H9 (cell line): ENCODE measurements around the gene AASDH. TPM values are rescaled to one million over a fixed set of nuclear protein-coding genes. Genes with fewer than 3 reads are reported as not detected.

ENCODE experiments used
- DNase-seq: peaks from one replicate; pipeline ENCODE4 v3.0.0-alpha.2; 2017
- H2AFZ ChIP-seq: one replicate; pipeline ENCODE4 v1.6.1; 2013; ENCODE audit warnings: mild to moderate bottlenecking, low read length, control low read depth, moderate library complexity
- H2AK5ac ChIP-seq: 2 replicates; pipeline ENCODE4 v1.6.1; 2013; ENCODE audit warnings: low read length, control low read depth, mixed read lengths; ENCODE audit not compliant: insufficient read length
- H2BK120ac ChIP-seq: one replicate; pipeline ENCODE4 v1.6.1; 2013; ENCODE audit warnings: low read depth, mild to moderate bottlenecking, low read length, control low read depth, inconsistent platforms; ENCODE audit not compliant: poor library complexity, severe bottlenecking
- H2BK12ac ChIP-seq: 2 replicates; pipeline ENCODE4 v1.6.1; 2013; ENCODE audit warnings: low read length, control low read depth, mixed read lengths, low read depth; ENCODE audit not compliant: insufficient read length
- H2BK15ac ChIP-seq: 2 replicates; pipeline ENCODE4 v1.6.1; 2013; ENCODE audit warnings: low read depth, low read length, control low read depth
- H2BK20ac ChIP-seq: one replicate; pipeline ENCODE4 v1.6.1; 2013; ENCODE audit warnings: low read depth, mild to moderate bottlenecking, low read length, control low read depth, inconsistent platforms; ENCODE audit not compliant: poor library complexity, severe bottlenecking
- H2BK5ac ChIP-seq: 2 replicates; pipeline ENCODE4 v1.6.1; 2013; ENCODE audit warnings: low read length, control low read depth, mixed read lengths; ENCODE audit not compliant: insufficient read length
- H3K14ac ChIP-seq: 2 replicates; pipeline ENCODE4 v1.6.1; 2013; ENCODE audit warnings: low read length, control low read depth; ENCODE audit not compliant: insufficient read depth
- H3K18ac ChIP-seq: 2 replicates; pipeline ENCODE4 v1.6.1; 2013; ENCODE audit warnings: low read depth, mild to moderate bottlenecking, mixed read lengths, low read length, control low read depth; ENCODE audit not compliant: insufficient read length
- H3K23ac ChIP-seq: 2 replicates; pipeline ENCODE4 v1.6.1; 2013; ENCODE audit warnings: low read length, control low read depth, mixed read lengths, low read depth; ENCODE audit not compliant: insufficient read length
- H3K23me2 ChIP-seq: 2 replicates; pipeline ENCODE4 v1.6.1; 2013; ENCODE audit warnings: low read depth, mild to moderate bottlenecking, mixed read lengths, low read length, control low read depth; ENCODE audit not compliant: insufficient read length, poor library complexity, severe bottlenecking
- H3K27ac ChIP-seq: 2 replicates; pipeline ENCODE4 v1.5.1; 2013; ENCODE audit warnings: low read length, control low read depth, mixed read lengths, low read depth; ENCODE audit not compliant: insufficient read length
- H3K27me3 ChIP-seq: 2 replicates; pipeline ENCODE4 v1.6.1; 2013; ENCODE audit warnings: low read length, control low read depth, inconsistent platforms; ENCODE audit not compliant: insufficient read depth
- H3K4ac ChIP-seq: 2 replicates; pipeline ENCODE4 v1.6.1; 2013; ENCODE audit warnings: low read depth, mild to moderate bottlenecking, control low read depth, inconsistent platforms, low read length, moderate library complexity
- H3K4me1 ChIP-seq: 2 replicates; pipeline ENCODE4 v1.6.1; 2013; ENCODE audit warnings: low read length, control low read depth, inconsistent platforms; ENCODE audit not compliant: insufficient read depth
- H3K4me2 ChIP-seq: 2 replicates; pipeline ENCODE4 v1.6.1; 2013; ENCODE audit warnings: low read length, control low read depth, mixed read lengths; ENCODE audit not compliant: insufficient read length, insufficient read depth
- H3K56ac ChIP-seq: 2 replicates; pipeline ENCODE4 v1.6.1; 2013; ENCODE audit warnings: low read depth, mild to moderate bottlenecking, mixed read lengths, low read length, control low read depth; ENCODE audit not compliant: insufficient read length
- H3K79me1 ChIP-seq: 2 replicates; pipeline ENCODE4 v1.6.1; 2013; ENCODE audit warnings: low read depth, mild to moderate bottlenecking, moderate library complexity, low read length, control low read depth, inconsistent platforms; ENCODE audit not compliant: insufficient read depth, poor library complexity, severe bottlenecking
- H3K79me2 ChIP-seq: 2 replicates; pipeline ENCODE4 v1.6.1; 2013; ENCODE audit warnings: low read length, control low read depth, inconsistent platforms; ENCODE audit not compliant: insufficient read depth
- H3K9ac ChIP-seq: 2 replicates; pipeline ENCODE4 v1.6.1; 2013; ENCODE audit warnings: low read length, control low read depth, mixed read lengths; ENCODE audit not compliant: insufficient read length; ENCODE audit errors: extremely low read depth
- H3K9me3 ChIP-seq: one replicate; pipeline ENCODE4 v1.6.1; 2013; ENCODE audit warnings: low read depth, low read length, inconsistent platforms; ENCODE audit not compliant: control insufficient read depth
- H3T11ph ChIP-seq: one replicate; pipeline ENCODE4 v1.6.1; 2013; ENCODE audit warnings: mild to moderate bottlenecking, low read length, control low read depth, inconsistent platforms
- H4K20me1 ChIP-seq: one replicate; pipeline ENCODE4 v1.6.1; 2013; ENCODE audit not compliant: control insufficient read depth, insufficient read length, insufficient read depth
- H4K5ac ChIP-seq: 2 replicates; pipeline ENCODE4 v1.6.1; 2013; ENCODE audit warnings: low read depth, mild to moderate bottlenecking, mixed read lengths, low read length, control low read depth; ENCODE audit not compliant: insufficient read length
- H4K8ac ChIP-seq: replicated peaks from 2 replicates; pipeline ENCODE4 v1.6.1; 2013; ENCODE audit warnings: low read length, control low read depth, mixed read lengths, low read depth; ENCODE audit not compliant: insufficient read length
- H4K91ac ChIP-seq: 2 replicates; pipeline ENCODE4 v1.6.1; 2013; ENCODE audit warnings: low read depth, mild to moderate bottlenecking, moderate library complexity, mixed read lengths, low read length, control low read depth; ENCODE audit not compliant: insufficient read length
- H3K27ac Mint-ChIP-seq, 3 experiments: 2 replicates in 2 of 3; 3 replicates in 1 of 3; pipeline ENCODE4 v1.8.0; 2020 to 2021; ENCODE audit warnings: mixed read lengths in 3 of 3, mild to moderate bottlenecking in 1 of 3, moderate library complexity in 1 of 3
- H3K27me3 Mint-ChIP-seq: 2 replicates; pipeline ENCODE4 v1.8.0; 2021; ENCODE audit warnings: low read depth, mild to moderate bottlenecking, moderate library complexity, mixed read lengths
- H3K36me3 Mint-ChIP-seq, 3 experiments: 2 replicates in 2 of 3; 3 replicates in 1 of 3; pipeline ENCODE4 v1.8.0; 2020 to 2021; ENCODE audit warnings: low read depth in 3 of 3, mixed read lengths in 3 of 3; ENCODE audit not compliant: insufficient read depth in 1 of 3
- H3K4me1 Mint-ChIP-seq, 2 experiments: 2 replicates each; pipeline ENCODE4 v1.8.0; 2020; ENCODE audit warnings: mixed read lengths in 2 of 2
- H3K4me3 Mint-ChIP-seq, 2 experiments: 2 replicates in 1 of 2; 3 replicates in 1 of 2; pipeline ENCODE4 v1.8.0; 2020 to 2021; ENCODE audit warnings: mild to moderate bottlenecking in 2 of 2, mixed read lengths in 2 of 2, moderate library complexity in 1 of 2
- H3K9me3 Mint-ChIP-seq, 2 experiments: 2 replicates in 1 of 2; 3 replicates in 1 of 2; pipeline ENCODE4 v1.8.0; 2020; ENCODE audit warnings: mild to moderate bottlenecking in 2 of 2, mixed read lengths in 2 of 2, moderate library complexity in 1 of 2
- CTCF ChIP-seq: fragments of 200-600 bp; sonication (generic); conservative IDR thresholded peaks from 3 replicates; pipeline ENCODE4 v1.8.0; 2021; ENCODE audit warnings: antibody characterized with exemption, mild to moderate bottlenecking
- WGBS: extraction: QIAGEN DNeasy Blood & Tissue Kit; methylation state at CpG from one replicate; pipeline ENCODE4 v1.1.7; 2013; ENCODE audit warnings: missing lambda C conversion rate, low lambda C conversion rate, mixed read lengths; ENCODE audit not compliant: insufficient read length; ENCODE audit errors: extremely low coverage; 5-methylcytosine and 5-hydroxymethylcytosine counted together
- total RNA-seq: library from RNA; stranded (reverse); gene quantifications from 2 replicates; pipeline ENCODE4 v1.2.1, GENCODE V29; 2021

AASDH gene
- total RNA-seq, 1 experiment from 2014 or later = 12.9 TPM

GRCh38 chr4:56308384-56308783 is 78.9 kb downstream of the AASDH start:
- H3K23ac ChIP-seq = no peak overlapping the region
- H3K36me3 Mint-ChIP-seq = peaks cover 2 to 17% (median 8%) of the 10 kb centered on the region in 3 experiments
- no peak overlapping the region for H3T11ph ChIP-seq
- H4K8ac ChIP-seq = no peak overlapping the region
- no peaks in the 10 kb centered on the region for H3K27me3 Mint-ChIP-seq
- no peak overlapping the region for H2BK12ac ChIP-seq
- no peaks in the 10 kb centered on the region for H3K4me1 ChIP-seq
- no peak overlapping the region for H4K91ac ChIP-seq
- H3K27me3 ChIP-seq = no peaks in the 10 kb centered on the region
- H3K27ac Mint-ChIP-seq = no peak overlapping the region
- H2AFZ ChIP-seq = no peak overlapping the region
- no peak overlapping the region for H2BK20ac ChIP-seq
- H2AK5ac ChIP-seq = no peak overlapping the region
- H3K4ac ChIP-seq = no peak overlapping the region
- H3K4me2 ChIP-seq = no peak overlapping the region
- WGBS = no CpG with 5 or more reads among the region's 4 CpGs
- H4K20me1 ChIP-seq = no peaks in the 10 kb centered on the region
- H2BK15ac ChIP-seq = no peak overlapping the region
- H4K5ac ChIP-seq = no peak overlapping the region
- no peaks in the 10 kb centered on the region; a peak in 1 of 5 replicates for H3K9me3 Mint-ChIP-seq
- H3K23me2 ChIP-seq = no peaks in the 10 kb centered on the region
- no peaks in the 10 kb centered on the region for H3K9me3 ChIP-seq
- no peak overlapping the region for H3K14ac ChIP-seq
- TF ChIP-seq CTCF = no peak
- H3K56ac ChIP-seq = no peak overlapping the region
- no peak for DNase-seq
- no peak overlapping the region for H2BK5ac ChIP-seq
- H3K79me1 ChIP-seq = no peaks in the 10 kb centered on the region
- no peak overlapping the region for H3K27ac ChIP-seq
- H3K18ac ChIP-seq = no peak overlapping the region
- H3K9ac ChIP-seq = no peak overlapping the region
- no peak overlapping the region for H3K4me3 Mint-ChIP-seq
- no peaks in the 10 kb centered on the region for H3K79me2 ChIP-seq
- H3K4me1 Mint-ChIP-seq = peaks cover 3% of the 10 kb centered on the region in 2 experiments; a peak in 2 of 4 replicates
- H2BK120ac ChIP-seq = no peak overlapping the region
